ENCODE measurements around the gene FXYD7. TPM values are rescaled to one million over a fixed set of nuclear protein-coding genes. Genes with fewer than 3 reads are reported as not detected.

The FXYD7 gene
- polyA plus RNA-seq, 1 donor from 2014 or later = 35.7 TPM

DNA sequence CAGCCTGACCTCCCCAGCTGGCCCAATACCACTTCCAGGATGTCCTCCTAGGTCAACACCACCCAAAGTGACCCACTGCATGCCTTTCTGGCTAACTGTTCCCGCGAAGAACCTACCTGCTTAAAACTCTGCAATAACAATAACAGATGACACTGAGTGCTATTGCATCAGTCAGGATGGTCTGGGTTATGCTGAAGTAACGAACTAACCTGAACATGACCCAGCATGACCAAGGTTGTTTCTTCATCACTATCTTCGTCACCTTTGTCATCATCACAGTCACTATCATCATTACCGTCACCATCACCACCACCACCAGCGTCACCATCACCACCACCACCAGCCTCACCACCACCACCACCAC lies 38.0 kb upstream of the FXYD7 start:
- no peak overlapping the region for H3K9ac ChIP-seq (ENCODE audit: low read length)
- no peaks in the 10 kb centered on the region for H3K36me3 ChIP-seq (ENCODE audit: insufficient read depth, low read length)
- H3K4me3 ChIP-seq (ENCODE audit: low read length) = no peak overlapping the region
- no peak overlapping the region for H3K4me2 ChIP-seq (ENCODE audit: low read length)
- H3K27ac ChIP-seq (ENCODE audit: low read length) = no peak overlapping the region
- no peaks in the 10 kb centered on the region for H3K27me3 ChIP-seq (ENCODE audit: insufficient read depth, low read depth, low read length)
- H4K20me1 ChIP-seq (ENCODE audit: insufficient read depth) = no peaks in the 10 kb centered on the region
- H3F3A ChIP-seq (ENCODE audit: insufficient read depth, low read length, poor library complexity, severe bottlenecking) = no peaks in the 10 kb centered on the region
- no peak for TF ChIP-seq POLR2AphosphoS5 (IDR thresholded peaks at IDR 0.05)
- no peak for TF ChIP-seq MXI1 (conservative IDR thresholded peaks at IDR 0.05; ENCODE audit: poor library complexity, severe bottlenecking)
- TF ChIP-seq EP300 (conservative IDR thresholded peaks at IDR 0.05; ENCODE audit: poor library complexity, severe bottlenecking) = no peak
- no peak for TF ChIP-seq TAF1 (IDR thresholded peaks at IDR 0.05; ENCODE audit: low read depth)
- TF ChIP-seq, protein P1, sequence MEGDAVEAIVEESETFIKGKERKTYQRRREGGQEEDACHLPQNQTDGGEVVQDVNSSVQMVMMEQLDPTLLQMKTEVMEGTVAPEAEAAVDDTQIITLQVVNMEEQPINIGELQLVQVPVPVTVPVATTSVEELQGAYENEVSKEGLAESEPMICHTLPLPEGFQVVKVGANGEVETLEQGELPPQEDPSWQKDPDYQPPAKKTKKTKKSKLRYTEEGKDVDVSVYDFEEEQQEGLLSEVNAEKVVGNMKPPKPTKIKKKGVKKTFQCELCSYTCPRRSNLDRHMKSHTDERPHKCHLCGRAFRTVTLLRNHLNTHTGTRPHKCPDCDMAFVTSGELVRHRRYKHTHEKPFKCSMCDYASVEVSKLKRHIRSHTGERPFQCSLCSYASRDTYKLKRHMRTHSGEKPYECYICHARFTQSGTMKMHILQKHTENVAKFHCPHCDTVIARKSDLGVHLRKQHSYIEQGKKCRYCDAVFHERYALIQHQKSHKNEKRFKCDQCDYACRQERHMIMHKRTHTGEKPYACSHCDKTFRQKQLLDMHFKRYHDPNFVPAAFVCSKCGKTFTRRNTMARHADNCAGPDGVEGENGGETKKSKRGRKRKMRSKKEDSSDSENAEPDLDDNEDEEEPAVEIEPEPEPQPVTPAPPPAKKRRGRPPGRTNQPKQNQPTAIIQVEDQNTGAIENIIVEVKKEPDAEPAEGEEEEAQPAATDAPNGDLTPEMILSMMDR (IDR thresholded peaks at IDR 0.05; ENCODE audit: poor library complexity, severe bottlenecking) = no peak
- TF ChIP-seq, protein P2, sequence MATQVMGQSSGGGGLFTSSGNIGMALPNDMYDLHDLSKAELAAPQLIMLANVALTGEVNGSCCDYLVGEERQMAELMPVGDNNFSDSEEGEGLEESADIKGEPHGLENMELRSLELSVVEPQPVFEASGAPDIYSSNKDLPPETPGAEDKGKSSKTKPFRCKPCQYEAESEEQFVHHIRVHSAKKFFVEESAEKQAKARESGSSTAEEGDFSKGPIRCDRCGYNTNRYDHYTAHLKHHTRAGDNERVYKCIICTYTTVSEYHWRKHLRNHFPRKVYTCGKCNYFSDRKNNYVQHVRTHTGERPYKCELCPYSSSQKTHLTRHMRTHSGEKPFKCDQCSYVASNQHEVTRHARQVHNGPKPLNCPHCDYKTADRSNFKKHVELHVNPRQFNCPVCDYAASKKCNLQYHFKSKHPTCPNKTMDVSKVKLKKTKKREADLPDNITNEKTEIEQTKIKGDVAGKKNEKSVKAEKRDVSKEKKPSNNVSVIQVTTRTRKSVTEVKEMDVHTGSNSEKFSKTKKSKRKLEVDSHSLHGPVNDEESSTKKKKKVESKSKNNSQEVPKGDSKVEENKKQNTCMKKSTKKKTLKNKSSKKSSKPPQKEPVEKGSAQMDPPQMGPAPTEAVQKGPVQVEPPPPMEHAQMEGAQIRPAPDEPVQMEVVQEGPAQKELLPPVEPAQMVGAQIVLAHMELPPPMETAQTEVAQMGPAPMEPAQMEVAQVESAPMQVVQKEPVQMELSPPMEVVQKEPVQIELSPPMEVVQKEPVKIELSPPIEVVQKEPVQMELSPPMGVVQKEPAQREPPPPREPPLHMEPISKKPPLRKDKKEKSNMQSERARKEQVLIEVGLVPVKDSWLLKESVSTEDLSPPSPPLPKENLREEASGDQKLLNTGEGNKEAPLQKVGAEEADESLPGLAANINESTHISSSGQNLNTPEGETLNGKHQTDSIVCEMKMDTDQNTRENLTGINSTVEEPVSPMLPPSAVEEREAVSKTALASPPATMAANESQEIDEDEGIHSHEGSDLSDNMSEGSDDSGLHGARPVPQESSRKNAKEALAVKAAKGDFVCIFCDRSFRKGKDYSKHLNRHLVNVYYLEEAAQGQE (IDR thresholded peaks at IDR 0.05; ENCODE audit: borderline replicate concordance) = no peak
- TF ChIP-seq RAD21 (conservative IDR thresholded peaks at IDR 0.05) = no peak
- no peak overlapping the region for H2AFZ ChIP-seq (ENCODE audit: low read depth, low read length)
- H3K9me2 ChIP-seq (ENCODE audit: insufficient read depth, low read length) = no peaks in the 10 kb centered on the region
- H3K79me2 ChIP-seq (replicated peaks; ENCODE audit: insufficient read depth, low read length) = no peaks in the 10 kb centered on the region
- no peaks in the 10 kb centered on the region for H3K9me3 ChIP-seq (ENCODE audit: low read length)

DNA sequence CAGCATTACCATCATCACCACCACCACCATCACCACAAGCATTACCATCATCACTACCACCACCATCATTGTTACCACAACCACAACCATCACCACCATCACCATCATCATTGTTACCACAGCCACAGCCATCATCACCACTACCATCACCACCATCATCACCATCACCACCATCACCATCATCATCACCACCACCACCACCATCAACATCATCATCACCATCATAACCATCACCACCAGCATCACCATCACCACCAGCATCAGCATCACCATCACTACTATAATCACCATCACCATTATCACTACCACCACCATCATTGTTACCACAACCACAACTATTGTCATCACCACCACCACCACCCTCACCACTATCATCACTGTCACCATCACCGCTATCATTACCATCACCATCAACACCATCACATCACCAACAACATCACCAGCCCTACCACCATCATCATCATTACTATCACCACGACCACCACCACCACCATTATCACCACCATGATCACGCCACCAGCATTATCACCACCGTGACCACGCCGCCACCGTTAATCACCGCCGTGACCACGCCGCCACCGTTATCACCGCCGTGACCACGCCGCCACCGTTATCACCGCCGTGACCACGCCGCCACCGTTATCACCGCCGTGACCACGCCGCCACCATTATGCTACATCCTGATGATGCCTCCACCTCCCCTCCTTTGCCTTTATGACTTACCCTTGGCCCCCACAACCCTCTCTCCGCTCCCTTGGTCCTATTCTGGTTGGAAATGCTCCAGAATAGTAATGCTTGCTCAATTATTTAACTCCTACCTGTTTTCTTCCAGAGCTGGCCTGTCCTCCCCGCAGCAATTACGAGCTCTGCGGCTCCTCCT lies 37.4 kb upstream of the FXYD7 start:
- Histone ChIP-seq H4K20me1 (ENCODE audit: insufficient read depth) (no peaks in the 10 kb centered on the region), H3F3A (ENCODE audit: insufficient read depth, low read length, poor library complexity, severe bottlenecking) (no peaks in the 10 kb centered on the region), H3K9me3 (ENCODE audit: low read length) (no peaks in the 10 kb centered on the region), H3K27ac (ENCODE audit: low read length) (no peak overlapping the region), H3K4me2 (ENCODE audit: low read length) (no peak overlapping the region), H3K4me3 (ENCODE audit: low read length) (no peak overlapping the region), H3K9me2 (ENCODE audit: insufficient read depth, low read length) (no peaks in the 10 kb centered on the region), H2AFZ (ENCODE audit: low read depth, low read length) (no peak overlapping the region), H3K9ac (ENCODE audit: low read length) (no peak overlapping the region), H3K27me3 (ENCODE audit: insufficient read depth, low read depth, low read length) (no peaks in the 10 kb centered on the region), H3K79me2 (replicated peaks; ENCODE audit: insufficient read depth, low read length) (no peaks in the 10 kb centered on the region), H3K36me3 (ENCODE audit: insufficient read depth, low read length) (no peaks in the 10 kb centered on the region)
- no peak for TF ChIP-seq SMC3 (conservative IDR thresholded peaks at IDR 0.05; ENCODE audit: poor library complexity)
- TF ChIP-seq EP300 (conservative IDR thresholded peaks at IDR 0.05; ENCODE audit: poor library complexity, severe bottlenecking) = no peak
- no peak for TF ChIP-seq EZH2 (IDR thresholded peaks at IDR 0.05; ENCODE audit: borderline replicate concordance, insufficient read depth, low read length, poor library complexity, severe bottlenecking)
- TF ChIP-seq RAD21 (conservative IDR thresholded peaks at IDR 0.05) = no peak
- TF ChIP-seq, protein P1 (IDR thresholded peaks at IDR 0.05; ENCODE audit: poor library complexity, severe bottlenecking) = no peak
- TF ChIP-seq, protein P2 (IDR thresholded peaks at IDR 0.05; ENCODE audit: borderline replicate concordance) = no peak
- no peak for TF ChIP-seq MXI1 (conservative IDR thresholded peaks at IDR 0.05; ENCODE audit: poor library complexity, severe bottlenecking)
- TF ChIP-seq POLR2AphosphoS5 (IDR thresholded peaks at IDR 0.05) = no peak

All from neural cell (in vitro differentiated cells).